GM18907 (cell line): ENCODE measurements around the gene TBC1D24.

Experiments
- ATAC-seq: cut with Tn5 transposase; IDR thresholded peaks from one replicate; pipeline ENCODE4 v1.9.1; 2021; ENCODE audit warnings: mild to moderate bottlenecking, moderate library complexity; ENCODE audit not compliant: unreplicated experiment

TBC1D24 gene

GRCh38 chr16:2497695-2498484, 23.0 kb downstream of the TBC1D24 start:
- no peak for ATAC-seq

- ATAC-seq: no peak
Observed at GRCh38 chr16:2498531-2499253, 23.8 kb downstream of the TBC1D24 start.

DNA sequence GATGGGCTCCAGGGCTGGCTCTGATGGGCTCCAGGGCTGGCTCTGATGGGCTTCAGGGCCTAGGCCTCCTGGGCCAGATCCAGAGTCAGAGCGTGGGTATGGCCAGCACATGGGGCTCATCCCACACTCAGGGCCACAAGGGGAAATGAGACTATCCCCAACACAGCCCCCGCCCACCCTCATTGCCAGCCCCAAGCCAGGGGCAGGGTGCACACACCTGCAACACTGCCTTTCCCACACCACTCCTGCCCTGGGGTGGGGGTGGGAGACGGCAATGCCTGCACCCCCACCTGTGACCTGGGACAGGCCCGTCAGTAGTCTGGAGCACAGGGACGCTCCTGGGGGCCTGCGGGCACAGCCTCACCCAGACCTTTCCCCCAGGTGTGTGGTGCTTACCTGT, 24.5 kb downstream of the TBC1D24 start:
- ATAC-seq: no peak

- no peak for ATAC-seq
Observed at GRCh38 chr16:2499890-2500429, 25.0 kb downstream of the TBC1D24 start.

DNA sequence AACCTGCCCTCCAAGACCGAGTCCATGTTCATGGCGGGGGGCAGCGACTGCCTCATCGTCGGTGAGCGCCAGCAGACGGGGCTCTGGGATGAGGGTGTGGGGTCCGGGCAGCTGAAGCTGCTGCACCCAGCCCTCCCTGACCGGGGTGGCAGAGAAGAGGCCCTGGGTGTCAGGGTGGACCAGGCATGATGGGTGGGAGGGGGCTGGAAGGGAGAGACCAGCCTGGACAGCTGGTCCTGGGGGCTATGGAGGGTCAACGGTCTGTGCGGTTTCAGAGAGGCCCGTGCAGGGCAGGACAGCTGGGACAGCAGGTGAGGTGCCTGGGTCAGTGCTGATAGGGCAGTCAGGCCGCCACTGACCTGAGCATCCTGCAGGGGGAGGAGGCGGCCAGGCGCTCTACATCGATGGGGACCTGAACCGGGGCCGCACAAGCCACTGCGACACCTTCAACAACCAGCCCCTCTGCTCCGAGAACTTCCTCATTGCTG, 25.5 kb downstream of the TBC1D24 start:
- ATAC-seq: no peak

GRCh38 chr16:2500918-2501750, 26.2 kb downstream of the TBC1D24 start:
- peak; percentile 52 for ATAC-seq

DNA sequence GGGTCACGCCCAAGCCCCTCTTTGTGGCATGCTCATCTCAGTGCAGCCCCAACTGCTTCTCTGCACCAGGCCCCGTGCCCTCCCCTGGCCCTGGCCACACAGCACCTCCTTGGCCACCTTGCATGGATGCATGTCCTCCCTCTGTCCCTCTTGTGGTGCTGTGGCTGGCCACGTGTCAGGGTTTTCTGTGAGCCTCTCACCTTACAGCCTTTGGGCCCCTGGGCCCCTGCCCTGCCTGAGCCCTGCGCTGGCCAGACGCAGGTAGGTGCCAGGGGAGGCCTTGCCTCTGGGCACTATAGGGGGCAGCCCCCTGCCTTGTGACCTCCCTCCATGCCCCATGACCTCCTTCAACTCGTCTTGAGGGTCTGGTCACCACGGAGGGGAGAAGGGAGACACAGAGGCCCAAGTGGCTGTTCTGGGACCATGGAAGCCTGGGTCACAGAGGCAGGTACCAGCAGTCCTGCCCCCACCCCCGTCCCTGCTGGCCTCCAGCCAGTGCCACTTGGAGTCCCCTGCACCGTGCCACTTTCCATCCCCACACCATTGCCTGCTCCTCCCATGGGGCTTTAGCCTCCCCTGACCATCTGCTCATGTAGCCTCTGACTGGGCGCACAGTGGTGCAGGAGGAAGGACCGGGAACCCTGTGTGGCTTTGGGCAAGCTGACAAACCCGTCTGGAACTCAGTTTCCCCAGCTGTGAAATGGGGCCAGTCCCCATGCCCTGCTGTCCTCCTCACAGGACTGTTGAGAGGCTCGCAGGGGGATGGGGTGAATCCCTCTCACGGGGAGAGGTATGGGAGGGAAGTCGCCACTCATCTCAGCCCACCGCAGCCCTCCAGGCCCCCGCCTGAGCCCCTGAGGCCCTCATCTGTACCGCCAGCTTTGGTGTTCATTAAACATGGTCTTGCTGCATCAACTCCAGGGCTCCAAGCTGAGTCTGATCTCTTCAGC, 27.3 kb downstream of the TBC1D24 start:
- ATAC-seq: no peak

GRCh38 chr16:2505695-2506094, 30.8 kb downstream of the TBC1D24 start:
- no peak for ATAC-seq

DNA sequence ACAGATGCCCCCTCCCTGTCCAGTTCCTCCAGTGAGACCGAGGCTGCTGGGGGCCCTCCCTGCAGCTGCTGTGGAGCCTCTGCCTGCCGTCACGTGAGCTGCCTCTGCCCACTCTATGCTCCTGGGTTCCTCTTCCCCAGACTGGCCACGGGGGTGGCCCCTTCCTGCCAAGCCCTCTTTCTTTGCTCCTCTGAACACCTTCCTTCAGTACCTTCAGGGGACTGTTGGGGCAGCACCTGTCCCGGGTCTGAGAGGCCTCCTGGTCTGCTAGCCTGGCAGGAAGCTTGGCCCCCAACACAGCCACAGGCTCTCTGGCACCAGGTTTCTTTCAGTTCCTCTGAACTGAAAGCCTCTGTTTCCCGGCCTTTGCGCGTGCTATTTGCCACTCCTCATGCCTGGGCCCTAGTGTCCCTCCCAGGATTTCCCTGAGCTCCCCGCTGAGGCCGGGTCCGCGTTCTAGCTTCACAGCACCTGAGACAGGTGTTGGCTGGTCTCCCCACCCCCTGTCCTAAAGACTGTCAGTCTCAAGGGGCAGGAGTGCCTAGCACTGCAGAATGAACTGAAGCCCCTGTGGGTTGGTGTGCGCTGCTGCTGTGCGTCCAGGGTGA, 32.2 kb downstream of the TBC1D24 start:
- peak; percentile 50 for ATAC-seq

- peak; percentile 20 for ATAC-seq
Observed at GRCh38 chr16:2507665-2508064, 32.7 kb downstream of the TBC1D24 start.

DNA sequence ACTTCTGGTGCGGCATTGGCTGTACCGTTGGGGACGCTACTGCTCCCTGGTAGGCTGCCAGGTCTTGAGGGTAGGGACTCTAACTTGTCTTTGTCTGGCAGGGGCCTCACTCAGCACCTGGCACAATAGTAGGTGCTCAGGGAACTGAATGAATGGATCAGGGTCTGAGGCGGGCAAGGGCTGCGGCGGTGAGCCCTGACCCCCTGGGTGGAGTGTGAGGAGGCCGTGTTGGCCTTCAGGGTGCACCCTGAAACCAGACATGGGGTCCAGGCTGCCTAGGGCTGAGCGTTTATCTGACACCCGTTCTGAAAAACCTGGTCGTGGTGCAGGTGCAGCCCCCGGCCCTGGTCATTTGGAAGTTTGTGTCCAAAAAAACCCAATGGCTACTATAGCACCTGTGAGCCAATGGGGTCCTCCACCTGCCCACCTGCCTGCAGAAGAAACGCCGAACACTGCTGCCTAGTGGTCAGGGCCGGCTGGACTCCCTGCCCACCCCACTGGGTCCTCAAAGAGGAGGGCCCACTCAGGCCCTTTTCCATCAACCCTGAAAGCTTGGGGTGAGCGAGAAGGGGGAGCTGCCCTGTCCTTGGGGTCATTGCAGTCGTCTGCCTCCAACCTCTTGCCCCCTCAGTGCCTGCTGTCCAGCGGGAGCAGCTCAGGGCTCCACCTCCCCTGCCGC, 33.9 kb downstream of the TBC1D24 start:
- no peak for ATAC-seq

DNA sequence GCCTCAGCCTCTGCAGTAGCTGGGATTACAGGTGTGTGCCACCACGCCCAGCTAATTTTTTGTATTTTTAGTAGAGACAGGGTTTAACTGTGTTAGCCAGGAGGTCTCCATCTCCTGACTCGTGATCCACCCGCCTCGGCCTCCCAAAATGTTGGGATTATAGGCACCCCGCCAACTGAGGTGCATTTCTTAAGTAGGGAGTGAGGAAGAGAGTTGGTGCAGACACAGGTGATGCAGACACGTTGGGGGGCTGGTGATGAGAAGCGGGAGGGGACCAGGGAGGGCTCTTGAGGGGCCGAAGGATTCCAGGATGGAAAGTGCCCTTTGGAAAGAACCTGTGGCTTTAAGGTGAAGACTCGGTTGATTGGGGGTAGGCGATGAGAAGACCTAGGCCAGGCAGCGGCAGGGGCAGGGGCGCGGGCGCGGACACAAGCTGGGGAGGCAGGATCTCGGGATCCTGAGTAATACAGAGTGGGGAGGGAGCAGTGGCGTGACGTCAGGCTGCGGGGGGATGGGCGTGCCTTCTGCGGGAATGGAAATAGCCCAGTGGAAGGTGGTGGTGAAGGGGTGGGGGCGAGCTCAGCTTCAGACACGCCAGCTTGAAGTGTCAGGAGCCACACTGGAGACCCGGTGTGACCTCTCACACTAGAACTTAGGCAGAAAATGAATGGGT, 36.3 kb downstream of the TBC1D24 start:
- ATAC-seq: no peak

DNA sequence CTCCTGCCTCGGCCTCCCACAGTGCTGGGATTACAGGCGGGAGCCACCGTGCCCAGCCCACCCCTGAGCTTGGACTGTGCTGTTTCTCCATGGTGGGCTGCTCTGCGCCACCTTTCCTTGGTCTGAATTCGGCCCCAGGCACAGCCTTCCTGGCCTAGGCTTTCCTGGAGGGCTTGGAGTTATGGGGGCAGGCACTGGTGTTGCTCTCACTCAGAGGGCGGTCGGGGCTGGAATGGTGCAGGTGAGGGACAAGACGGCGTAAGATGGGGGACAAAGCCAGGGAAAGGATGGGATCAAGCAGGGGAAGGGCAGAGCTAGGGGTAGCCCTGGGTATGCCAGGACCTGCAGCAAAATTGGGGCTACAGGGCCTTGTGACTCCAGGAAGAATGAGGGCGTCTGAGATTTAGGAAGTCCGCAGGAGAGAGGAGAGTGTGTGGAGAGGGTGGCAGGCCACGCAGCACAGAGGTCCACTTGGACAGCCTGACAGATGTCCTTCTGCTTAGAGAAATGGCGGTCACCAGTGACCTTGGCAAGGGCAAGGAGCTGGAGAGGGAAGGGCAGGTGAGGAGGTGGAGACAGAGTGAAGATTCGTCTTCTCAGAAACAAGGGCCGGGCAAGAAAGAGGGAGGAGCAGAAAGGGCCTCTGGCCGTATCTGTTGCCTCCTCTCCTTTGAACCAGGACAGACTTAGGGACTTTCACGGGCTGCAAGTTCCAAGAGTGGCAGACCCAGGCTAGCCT, 37.2 kb downstream of the TBC1D24 start:
- no peak for ATAC-seq

DNA sequence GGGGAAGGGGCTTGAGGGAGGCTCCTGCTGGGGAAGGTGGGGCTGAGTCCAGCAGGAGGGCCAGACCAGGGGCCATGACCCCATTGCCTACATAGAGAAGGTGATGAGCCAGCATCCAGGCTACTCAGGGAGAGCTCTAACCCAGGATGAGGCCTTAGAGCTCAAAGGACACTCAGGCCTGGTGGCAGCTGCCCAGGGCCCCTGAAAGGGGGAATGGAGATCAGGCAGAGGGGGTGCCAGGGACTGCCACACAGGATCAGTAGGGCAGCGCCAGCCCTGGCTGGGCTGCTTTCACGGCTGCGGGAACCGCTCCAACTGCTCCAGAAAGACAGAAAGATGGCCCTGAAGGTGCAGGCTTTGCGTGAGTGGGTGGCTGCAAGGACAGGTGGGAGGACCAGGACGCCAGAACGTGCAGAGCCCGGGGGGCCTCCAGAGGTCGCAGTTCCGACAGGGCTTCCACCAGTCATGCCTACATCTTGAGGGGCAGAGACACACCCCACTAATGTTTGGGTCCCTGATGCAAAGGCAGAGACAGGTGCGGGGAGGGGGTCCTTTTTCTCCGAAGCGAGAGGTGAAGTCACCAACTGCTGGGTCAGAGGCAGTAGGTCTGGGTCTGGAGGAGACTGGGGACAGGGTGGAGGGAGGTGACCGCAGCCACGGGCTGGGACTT, 37.9 kb downstream of the TBC1D24 start:
- no peak for ATAC-seq

DNA sequence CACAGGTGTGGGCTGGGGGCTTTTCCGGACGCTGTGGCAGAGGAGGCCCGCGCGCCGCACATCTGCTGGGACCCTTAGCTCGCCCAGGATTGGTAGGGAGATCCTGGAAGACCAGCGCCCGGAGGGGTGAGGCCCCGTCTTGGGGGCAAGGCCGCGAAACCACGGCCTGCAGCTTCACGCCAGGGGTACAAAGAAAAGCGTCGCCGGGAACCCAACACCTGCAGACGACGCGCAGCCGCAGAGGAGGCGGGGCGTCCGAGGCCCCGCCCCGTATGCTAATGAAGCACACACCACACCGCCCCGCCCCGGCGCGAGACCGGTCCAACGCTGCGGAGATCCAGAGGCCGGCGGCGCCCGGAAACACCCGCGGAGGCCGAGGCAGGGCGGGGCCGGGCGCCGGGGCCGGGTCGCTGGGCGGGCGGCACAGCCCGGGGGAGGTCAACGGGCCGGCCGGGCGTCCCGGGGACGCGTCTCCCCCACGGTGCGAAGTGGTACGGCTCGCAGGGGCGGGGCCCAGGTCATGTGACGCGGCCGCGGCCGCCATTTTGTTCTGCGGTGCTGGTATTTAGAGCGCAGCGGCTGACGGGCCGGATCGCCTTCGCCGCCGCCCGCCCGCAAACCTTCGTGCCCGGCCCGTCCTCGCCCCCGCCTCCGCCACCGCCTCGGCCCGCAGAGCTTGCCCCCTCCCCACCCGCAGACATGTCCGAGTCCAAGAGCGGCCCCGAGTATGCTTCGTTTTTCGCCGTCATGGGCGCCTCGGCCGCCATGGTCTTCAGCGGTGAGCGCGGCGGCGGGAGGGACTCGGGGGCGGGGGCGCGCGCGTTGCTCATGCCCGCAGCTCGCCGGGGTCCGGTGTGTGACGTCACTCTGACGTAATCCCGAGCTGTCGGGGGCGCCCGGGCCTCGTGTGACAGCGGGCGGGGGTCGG, 38.7 kb downstream of the TBC1D24 start, which contains the start of gene ATP6V0C:
Gene ATP6V0C (plus strand): TSS at position 548 of the 928 bp plus-strand sequence. CDS start 152 bp downstream, at position 700.
- ATAC-seq: peak; percentile 61
